ENCODE data around the gene RAP1B. TPM values are rescaled to one million over a fixed set of nuclear protein-coding genes. Genes with fewer than 3 reads are reported as not detected.
A peak's percentile ranks its signal among the peaks of the same experiment; 100 is the strongest.

The RAP1B gene
- total RNA-seq, 1 donor from 2014 or later, result 142 TPM

DNA sequence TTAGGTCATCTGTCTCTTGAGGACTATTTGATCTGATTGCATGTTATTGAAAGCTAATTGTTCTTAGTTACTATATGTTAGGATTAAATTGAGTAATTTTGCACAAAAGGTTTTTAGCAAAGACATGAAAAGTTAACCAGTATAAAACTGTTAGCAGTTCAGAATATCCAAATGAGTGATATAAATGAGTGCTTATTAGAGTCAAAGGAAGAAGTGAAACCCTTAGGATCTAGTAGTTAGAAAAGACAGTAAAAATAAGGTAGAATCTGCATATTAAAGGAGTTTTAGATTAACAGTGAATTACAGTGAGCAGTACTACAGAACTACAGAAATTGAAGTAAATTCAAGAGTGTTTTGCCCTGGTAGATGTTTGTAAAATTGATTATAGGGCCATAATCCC is 12.4 kb downstream of the RAP1B start:
- Mint-ChIP-seq H3K4me3 (peak overlapping the region; percentile 52), H3K27ac (peak overlapping the region; percentile 22), H3K4me1 (peaks cover 83% of the 10 kb centered on the region), H3K9me3 (peaks cover 6% of the 10 kb centered on the region), H3K36me3 (ENCODE audit: low read depth) (peaks cover 59% of the 10 kb centered on the region), H3K27me3 (no peaks in the 10 kb centered on the region)
- ATAC-seq (ENCODE audit: low read depth), result no peak
- ChIA-PET POLR2A (interaction anchor here (2.6 kb wide), 1 partner anchor 12 kb away, joined by 17 read pairs; the partner anchor contains the start of gene RAP1B), CTCF (no interaction called here)
- no peak for DNase-seq
- TF ChIP-seq, protein P1, sequence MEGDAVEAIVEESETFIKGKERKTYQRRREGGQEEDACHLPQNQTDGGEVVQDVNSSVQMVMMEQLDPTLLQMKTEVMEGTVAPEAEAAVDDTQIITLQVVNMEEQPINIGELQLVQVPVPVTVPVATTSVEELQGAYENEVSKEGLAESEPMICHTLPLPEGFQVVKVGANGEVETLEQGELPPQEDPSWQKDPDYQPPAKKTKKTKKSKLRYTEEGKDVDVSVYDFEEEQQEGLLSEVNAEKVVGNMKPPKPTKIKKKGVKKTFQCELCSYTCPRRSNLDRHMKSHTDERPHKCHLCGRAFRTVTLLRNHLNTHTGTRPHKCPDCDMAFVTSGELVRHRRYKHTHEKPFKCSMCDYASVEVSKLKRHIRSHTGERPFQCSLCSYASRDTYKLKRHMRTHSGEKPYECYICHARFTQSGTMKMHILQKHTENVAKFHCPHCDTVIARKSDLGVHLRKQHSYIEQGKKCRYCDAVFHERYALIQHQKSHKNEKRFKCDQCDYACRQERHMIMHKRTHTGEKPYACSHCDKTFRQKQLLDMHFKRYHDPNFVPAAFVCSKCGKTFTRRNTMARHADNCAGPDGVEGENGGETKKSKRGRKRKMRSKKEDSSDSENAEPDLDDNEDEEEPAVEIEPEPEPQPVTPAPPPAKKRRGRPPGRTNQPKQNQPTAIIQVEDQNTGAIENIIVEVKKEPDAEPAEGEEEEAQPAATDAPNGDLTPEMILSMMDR (IDR thresholded peaks at IDR 0.05), result no peak
- intact Hi-C loops (cut with micrococcal nuclease), result no loop called here

DNA sequence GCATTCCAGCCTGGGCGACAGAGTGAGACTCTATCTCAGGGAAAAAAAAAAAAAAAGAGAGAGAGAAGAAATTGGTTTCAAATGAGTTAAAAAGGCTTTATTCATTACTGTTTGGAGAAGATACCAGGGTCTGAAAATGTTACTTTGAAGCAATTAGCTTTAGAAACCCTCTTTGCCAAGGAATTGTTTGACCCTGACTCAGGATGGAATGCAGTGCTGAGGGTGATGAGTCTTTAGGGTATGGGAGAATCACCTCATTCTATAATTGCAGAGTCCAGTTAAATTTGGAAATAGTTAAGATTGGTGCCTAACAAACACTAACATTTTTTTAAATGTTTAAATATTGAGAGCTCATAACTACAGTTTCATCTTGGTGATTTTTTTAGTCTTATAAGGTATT is 13.3 kb downstream of the RAP1B start:
- Mint-ChIP-seq H3K4me1 (peaks cover 78% of the 10 kb centered on the region), H3K27me3 (no peaks in the 10 kb centered on the region), H3K9me3 (peaks cover 6% of the 10 kb centered on the region), H3K27ac (no peak overlapping the region), H3K4me3 (no peak overlapping the region), H3K36me3 (ENCODE audit: low read depth) (peaks cover 57% of the 10 kb centered on the region)
- CTCF ChIA-PET, result no interaction called here
- POLR2A ChIA-PET, result interaction anchor here (0.5 to 0.8 kb wide), 4 partner anchors 11 to 251 kb away, joined by 3 to 7 read pairs (median 4); no protein-coding TSS in a partner anchor
- no peak for DNase-seq
- intact Hi-C loops (cut with micrococcal nuclease), result no loop called here
- no peak for ATAC-seq (ENCODE audit: low read depth)
- TF ChIP-seq, protein P1 (IDR thresholded peaks at IDR 0.05), result no peak

DNA sequence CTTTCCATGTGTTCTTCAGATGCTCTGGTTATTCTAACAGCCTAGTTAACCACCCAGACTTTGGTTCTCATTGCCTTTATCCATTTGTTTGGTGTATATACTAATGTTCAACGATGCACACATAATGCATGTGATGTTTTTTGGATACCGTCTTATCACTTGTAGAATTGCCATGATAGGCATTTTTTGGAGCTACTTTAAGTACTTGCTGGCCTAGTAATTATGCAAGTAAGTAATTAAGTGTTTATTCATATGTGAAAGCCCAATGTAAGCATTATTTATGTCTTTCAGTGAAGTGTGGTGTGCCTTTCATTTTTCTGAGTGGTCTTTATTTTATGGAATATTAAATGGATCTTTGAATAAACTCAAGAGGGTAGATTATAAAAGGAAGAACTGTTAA is 14.2 kb downstream of the RAP1B start:
- TF ChIP-seq, protein P1 (IDR thresholded peaks at IDR 0.05), result no peak
- intact Hi-C loops (cut with micrococcal nuclease), result no loop called here
- Mint-ChIP-seq H3K4me1 (peaks cover 76% of the 10 kb centered on the region), H3K4me3 (no peak overlapping the region), H3K36me3 (ENCODE audit: low read depth) (peaks cover 57% of the 10 kb centered on the region), H3K27me3 (no peaks in the 10 kb centered on the region), H3K27ac (no peak overlapping the region), H3K9me3 (peaks cover 6% of the 10 kb centered on the region)
- ChIA-PET CTCF (no interaction called here), POLR2A (no interaction called here)
- DNase-seq (no peak), ATAC-seq (ENCODE audit: low read depth) (no peak)

DNA sequence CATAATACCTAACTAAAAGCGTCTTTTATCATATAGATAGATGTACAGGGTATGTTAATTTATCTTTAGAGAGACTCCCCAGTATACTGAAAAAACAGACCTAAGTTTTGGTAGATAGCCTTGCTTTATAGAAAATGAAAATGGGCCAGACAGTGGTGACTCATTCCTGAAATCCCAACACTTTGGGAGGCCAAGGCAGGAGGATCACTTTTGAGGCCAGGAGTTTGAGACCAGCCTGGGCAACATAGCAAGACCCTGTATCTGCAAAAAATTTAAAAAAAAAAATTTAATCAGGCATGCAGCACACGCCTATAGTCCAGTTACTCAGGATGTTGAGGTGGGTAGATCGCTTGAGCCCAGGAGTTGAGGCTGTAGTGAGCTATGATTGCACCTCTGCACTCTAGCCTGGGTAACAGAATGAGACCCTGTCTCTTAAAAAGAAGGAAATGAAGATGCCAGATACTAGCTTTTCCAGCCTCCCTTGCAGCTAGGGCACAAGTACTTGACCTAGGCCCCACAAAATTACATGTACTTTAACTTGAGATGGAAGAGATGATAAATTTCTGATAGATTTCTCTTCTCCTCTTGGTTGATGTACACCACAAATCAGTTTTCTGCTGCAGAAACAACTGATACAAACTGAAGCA is 17.1 kb downstream of the RAP1B start:
- Mint-ChIP-seq H3K9me3 (peaks cover 6% of the 10 kb centered on the region), H3K27me3 (no peaks in the 10 kb centered on the region), H3K27ac (no peak overlapping the region), H3K4me3 (no peak overlapping the region), H3K36me3 (ENCODE audit: low read depth) (peaks cover 61% of the 10 kb centered on the region), H3K4me1 (peaks cover 76% of the 10 kb centered on the region)
- ChIA-PET CTCF (interaction anchor here (0.7 kb wide), 1 partner anchor 270 kb away, joined by 3 read pairs; no protein-coding TSS in a partner anchor), POLR2A (interaction anchor here (1.1 to 1.5 kb wide), 2 partner anchors 15 to 18 kb away, joined by 3 to 5 read pairs; partner anchors contain the start of gene RAP1B)
- DNase-seq (no peak), ATAC-seq (ENCODE audit: low read depth) (no peak)
- TF ChIP-seq, protein P1 (IDR thresholded peaks at IDR 0.05), result no peak
- intact Hi-C loops (cut with micrococcal nuclease), result no loop called here

DNA sequence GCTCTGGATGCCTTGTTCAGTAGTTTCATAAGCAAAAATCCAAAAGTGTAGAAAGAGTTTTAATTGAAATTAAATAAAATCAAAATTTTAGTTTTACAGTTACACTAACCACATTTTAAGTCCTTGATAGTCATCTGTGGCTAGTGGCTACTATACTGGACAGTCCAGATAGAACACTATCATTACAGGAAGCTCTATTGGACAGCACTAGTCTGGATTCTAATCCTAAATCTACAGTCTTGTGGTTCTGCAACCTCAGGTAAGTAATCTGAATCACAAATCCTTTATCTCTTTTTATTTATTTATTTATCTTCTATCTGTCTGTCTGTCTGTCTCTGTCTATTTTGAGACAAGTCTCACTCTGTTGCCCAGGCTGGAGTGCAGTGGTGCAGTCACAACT is 18.0 kb downstream of the RAP1B start:
- no peak for DNase-seq
- no peak overlapping the region for H3K4me3 Mint-ChIP-seq
- CTCF ChIA-PET, result interaction anchor here (0.7 kb wide), 1 partner anchor 271 kb away, joined by 3 read pairs; no protein-coding TSS in a partner anchor
- POLR2A ChIA-PET, result interaction anchor here (1.1 to 1.5 kb wide), 2 partner anchors 16 to 18 kb away, joined by 3 to 5 read pairs; partner anchors contain the start of gene RAP1B
- peak overlapping the region; percentile 53 for H3K27ac Mint-ChIP-seq
- peaks cover 6% of the 10 kb centered on the region for H3K9me3 Mint-ChIP-seq
- peaks cover 76% of the 10 kb centered on the region for H3K4me1 Mint-ChIP-seq
- H3K27me3 Mint-ChIP-seq, result no peaks in the 10 kb centered on the region
- H3K36me3 Mint-ChIP-seq (ENCODE audit: low read depth), result peaks cover 59% of the 10 kb centered on the region
- ATAC-seq (ENCODE audit: low read depth), result no peak
- TF ChIP-seq, protein P1 (IDR thresholded peaks at IDR 0.05), result no peak
- intact Hi-C loops (cut with micrococcal nuclease), result no loop called here

Measured in activated B cell treated with CpG ODN at 0.5 μM for 24 hours (primary cell).